GM12891 (cell line): ENCODE results near the gene CCDC169.
"Not testable (repeated sequence)": the region's sequence is repeated elsewhere in the genome, so short reads cannot be mapped to it uniquely, and the experiment has no call there.

Source experiments
- DNase-seq: peaks from one replicate; pipeline ENCODE4 v3.0.0; 2011; ENCODE audit warnings: low spot score; ENCODE audit not compliant: insufficient read length
- FAIRE-seq: peaks from 2 replicates; lab custom pipeline; 2011; peaks lifted over from hg19 to GRCh38; lab: Jason Lieb, UNC
- PAX5 ChIP-seq: IDR thresholded peaks from 2 replicates; pipeline ENCODE4 v1.6.1; 2011; ENCODE audit warnings: low read length, moderate library complexity, mild to moderate bottlenecking; ENCODE audit not compliant: insufficient read depth, severe bottlenecking
- POLR2A ChIP-seq: IDR thresholded peaks from 2 replicates; pipeline ENCODE4 v1.6.1; 2011; ENCODE audit warnings: low read depth, low read length, control low read depth
- POLR2AphosphoS5 ChIP-seq: IDR thresholded peaks from 2 replicates; pipeline ENCODE4 v1.6.1; 2011; ENCODE audit warnings: low read depth, low read length, control low read depth
- POU2F2 ChIP-seq: IDR thresholded peaks from 2 replicates; pipeline ENCODE4 v1.6.1; 2011; ENCODE audit warnings: low read depth, mild to moderate bottlenecking, control low read depth, low read length, moderate library complexity
- SPI1 ChIP-seq: IDR thresholded peaks from 2 replicates; pipeline ENCODE4 v1.6.1; 2011; ENCODE audit warnings: low read depth, low read length, control low read depth
- TAF1 ChIP-seq: IDR thresholded peaks from 2 replicates; pipeline ENCODE4 v1.6.1; 2011; ENCODE audit warnings: low read depth, low read length, control low read depth

The CCDC169 gene

GRCh38 chr13:36313047-36313969, 15.7 kb upstream of the CCDC169 start:
- FAIRE-seq (no peak), DNase-seq (no peak)
- TF ChIP-seq TAF1 (no peak), POU2F2 (no peak), SPI1 (no peak), POLR2AphosphoS5 (no peak), PAX5 (no peak), POLR2A (no peak)

- DNase-seq: no peak
- TF ChIP-seq POLR2A: no peak
- no peak for TF ChIP-seq SPI1
- TF ChIP-seq TAF1: no peak
- no peak for TF ChIP-seq POU2F2
- no peak for TF ChIP-seq POLR2AphosphoS5
- no peak for TF ChIP-seq PAX5
- no peak for FAIRE-seq
Measured at GRCh38 chr13:36310417-36311108, 12.9 kb upstream of the CCDC169 start.

GRCh38 chr13:36302289-36302688, 4.7 kb upstream of the CCDC169 start:
- no peak for TF ChIP-seq TAF1
- TF ChIP-seq SPI1: no peak
- no peak for TF ChIP-seq POLR2AphosphoS5
- no peak for TF ChIP-seq POU2F2
- no peak for TF ChIP-seq POLR2A
- TF ChIP-seq PAX5: no peak
- DNase-seq: no peak
- no peak for FAIRE-seq

GRCh38 chr13:36299469-36299868, 1.9 kb upstream of the CCDC169 start:
- not testable (repeated sequence) for FAIRE-seq, DNase-seq

GRCh38 chr13:36298535-36299068, 988 bp upstream of the CCDC169 start:
- DNase-seq (no peak), FAIRE-seq (no peak)
- TF ChIP-seq TAF1: no peak
- no peak for TF ChIP-seq PAX5
- no peak for TF ChIP-seq POU2F2
- no peak for TF ChIP-seq SPI1
- TF ChIP-seq POLR2A: no peak
- TF ChIP-seq POLR2AphosphoS5: no peak

GRCh38 chr13:36294096-36294495, 3.5 kb downstream of the CCDC169 start:
- no peak for FAIRE-seq
- TF ChIP-seq POU2F2 (no peak), SPI1 (no peak), POLR2AphosphoS5 (no peak), PAX5 (no peak)
- DNase-seq: no peak

GRCh38 chr13:36293497-36293896, 4.1 kb downstream of the CCDC169 start:
- no peak for TF ChIP-seq POLR2A
- no peak for TF ChIP-seq TAF1
- TF ChIP-seq POLR2AphosphoS5: no peak
- TF ChIP-seq POU2F2: no peak
- TF ChIP-seq SPI1: no peak
- FAIRE-seq (no peak), DNase-seq (no peak)

GRCh38 chr13:36288794-36289391, 8.7 kb downstream of the CCDC169 start:
- TF ChIP-seq POLR2AphosphoS5 (no peak), POLR2A (no peak), SPI1 (no peak), POU2F2 (no peak), PAX5 (no peak), TAF1 (no peak)
- no peak for FAIRE-seq
- no peak for DNase-seq

- no peak for DNase-seq
- TF ChIP-seq TAF1 (no peak), POLR2A (no peak), SPI1 (no peak), POLR2AphosphoS5 (no peak), PAX5 (no peak), POU2F2 (no peak)
- FAIRE-seq: no peak
Measured at GRCh38 chr13:36286006-36286405, 11.6 kb downstream of the CCDC169 start.
